HEK293T (cell line): ENCODE measurements around the gene TRIM15.

Source experiments
- ARNT ChIP-seq: fragments of 450-650 bp; IDR thresholded peaks from 2 replicates; pipeline ENCODE4 v1.6.1; 2017; ENCODE audit warnings: mild to moderate bottlenecking
- ELF4 ChIP-seq: fragments of 450-650 bp; IDR thresholded peaks from 2 replicates; pipeline ENCODE4 v1.6.1; 2017; ENCODE audit warnings: antibody characterized with exemption
- FOXA1 ChIP-seq: fragments of 450-650 bp; IDR thresholded peaks from 2 replicates; pipeline ENCODE4 v1.6.1; 2016; ENCODE audit warnings: mild to moderate bottlenecking
- FOXK2 ChIP-seq: fragments of 450-650 bp; IDR thresholded peaks from 2 replicates; pipeline ENCODE4 v1.6.1; 2016; ENCODE audit warnings: mild to moderate bottlenecking
- FOXM1 ChIP-seq: fragments of 450-650 bp; IDR thresholded peaks from 2 replicates; pipeline ENCODE4 v1.6.1; 2017; ENCODE audit warnings: mild to moderate bottlenecking, borderline replicate concordance
- HDGF ChIP-seq: fragments of 450-650 bp; IDR thresholded peaks from 2 replicates; pipeline ENCODE4 v1.6.1; 2017; ENCODE audit warnings: antibody characterized with exemption, borderline replicate concordance
- L3MBTL2 ChIP-seq: fragments of 450-650 bp; conservative IDR thresholded peaks from 2 replicates; pipeline ENCODE4 v1.6.1; 2016; ENCODE audit warnings: mild to moderate bottlenecking
- LEF1 ChIP-seq: fragments of 450-650 bp; IDR thresholded peaks from 2 replicates; pipeline ENCODE4 v1.6.1; 2017; ENCODE audit warnings: mild to moderate bottlenecking, borderline replicate concordance
- NFRKB ChIP-seq: fragments of 450-650 bp; IDR thresholded peaks from 2 replicates; pipeline ENCODE4 v1.6.1; 2016; ENCODE audit warnings: mild to moderate bottlenecking, moderate library complexity
- SP1 ChIP-seq: fragments of 450-650 bp; IDR thresholded peaks from 2 replicates; pipeline ENCODE4 v1.6.1; 2017
- SUZ12 ChIP-seq: fragments of 450-650 bp; IDR thresholded peaks from 2 replicates; pipeline ENCODE4 v1.6.1; 2016; ENCODE audit warnings: mild to moderate bottlenecking
- TARDBP ChIP-seq: fragments of 450-650 bp; IDR thresholded peaks from 2 replicates; pipeline ENCODE4 v1.6.1; 2016
- ZNF384 ChIP-seq: fragments of 450-650 bp; IDR thresholded peaks from 2 replicates; pipeline ENCODE4 v1.6.1; 2016
- TF ChIP-seq, protein P1 (sequence below): fragments of 450-650 bp; IDR thresholded peaks from 2 replicates; pipeline ENCODE4 v1.6.1; 2016

- TF ChIP-seq ZNF384 = no peak
- TF ChIP-seq NFRKB = no peak
- no peak for TF ChIP-seq FOXK2
- TF ChIP-seq HDGF = no peak
- TF ChIP-seq TARDBP = no peak
- TF ChIP-seq ELF4 = no peak
- no peak for TF ChIP-seq LEF1
- no peak for TF ChIP-seq FOXM1
- TF ChIP-seq, protein P1, sequence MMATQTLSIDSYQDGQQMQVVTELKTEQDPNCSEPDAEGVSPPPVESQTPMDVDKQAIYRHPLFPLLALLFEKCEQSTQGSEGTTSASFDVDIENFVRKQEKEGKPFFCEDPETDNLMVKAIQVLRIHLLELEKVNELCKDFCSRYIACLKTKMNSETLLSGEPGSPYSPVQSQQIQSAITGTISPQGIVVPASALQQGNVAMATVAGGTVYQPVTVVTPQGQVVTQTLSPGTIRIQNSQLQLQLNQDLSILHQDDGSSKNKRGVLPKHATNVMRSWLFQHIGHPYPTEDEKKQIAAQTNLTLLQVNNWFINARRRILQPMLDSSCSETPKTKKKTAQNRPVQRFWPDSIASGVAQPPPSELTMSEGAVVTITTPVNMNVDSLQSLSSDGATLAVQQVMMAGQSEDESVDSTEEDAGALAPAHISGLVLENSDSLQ = no peak
- TF ChIP-seq ARNT = no peak
- TF ChIP-seq SP1 = no peak
- TF ChIP-seq L3MBTL2 = no peak
- TF ChIP-seq FOXA1 = no peak
- TF ChIP-seq SUZ12 = no peak
Observed at GRCh38 chr6:30178837-30179236, 15.5 kb downstream of the TRIM15 start.
